Naive B cell (primary cell): ENCODE data around the gene EDARADD. TPM values are rescaled to one million over a fixed set of nuclear protein-coding genes. Genes with fewer than 3 reads are reported as not detected.

Experiments
- ATAC-seq, 2 donors: fragments of 150-1000 bp; cut with Tn5 transposase; 2 replicates each; pipeline ENCODE4 v1.10.0; 2021; ENCODE audit warnings: low read depth in 2 of 2, mild to moderate bottlenecking in 2 of 2, moderate library complexity in 2 of 2
- DNase-seq: peaks from one replicate; pipeline ENCODE4 v3.0.0; 2022
- H3K27ac Mint-ChIP-seq, 6 donors: one replicate each; pipeline ENCODE4 v1.8.0; 2020 to 2022; ENCODE audit warnings: mild to moderate bottlenecking in 6 of 6, mixed read lengths in 6 of 6, moderate library complexity in 5 of 6, inconsistent platforms in 2 of 6
- H3K27me3 Mint-ChIP-seq, 3 donors: one replicate each; pipeline ENCODE4 v1.8.0; 2021 to 2022; ENCODE audit warnings: mixed read lengths in 3 of 3, mild to moderate bottlenecking in 1 of 3
- H3K36me3 Mint-ChIP-seq, 2 donors: one replicate each; pipeline ENCODE4 v1.8.0; 2020 to 2022; ENCODE audit warnings: mixed read lengths in 2 of 2, inconsistent platforms in 1 of 2, mild to moderate bottlenecking in 1 of 2
- H3K4me1 Mint-ChIP-seq, 3 donors: one replicate each; pipeline ENCODE4 v1.8.0; 2020 to 2022; ENCODE audit warnings: mixed read lengths in 3 of 3, inconsistent platforms in 1 of 3, mild to moderate bottlenecking in 1 of 3, moderate library complexity in 1 of 3
- H3K4me3 Mint-ChIP-seq, 8 donors: one replicate each; pipeline ENCODE4 v1.8.0; 2020 to 2022; ENCODE audit warnings: mild to moderate bottlenecking in 8 of 8, mixed read lengths in 8 of 8, moderate library complexity in 8 of 8, inconsistent platforms in 2 of 8
- H3K9me3 Mint-ChIP-seq, 7 donors: one replicate each; pipeline ENCODE4 v1.8.0; 2020 to 2022; ENCODE audit warnings: mixed read lengths in 7 of 7, mild to moderate bottlenecking in 5 of 7, inconsistent platforms in 2 of 7, moderate library complexity in 1 of 7
- polyA plus RNA-seq, 6 donors: library from polyadenylated mRNA; unstranded; fragments of 300-500 nt; fragmentation: Illumina TruSeq; gene quantifications; one replicate each; pipeline ENCODE4 v1.2.3, GENCODE V29; 2021; ENCODE audit warnings: low read depth in 6 of 6

Gene EDARADD
- polyA plus RNA-seq, 6 donors from 2014 or later, result not detected

GRCh38 chr1:236422517-236422876, 28.4 kb downstream of the EDARADD start:
- Mint-ChIP-seq H3K36me3 (no peaks in the 10 kb centered on the region), H3K27ac (peak overlapping the region in 1 of 6 donors; percentile 82), H3K4me1 (peaks cover 7 to 17% (median 8%) of the 10 kb centered on the region in 3 donors), H3K4me3 (no peak overlapping the region), H3K9me3 (peaks cover 0 to 2% (median 0%) of the 10 kb centered on the region in 7 donors), H3K27me3 (peaks cover 0 to 3% (median 0%) of the 10 kb centered on the region in 3 donors)
- DNase-seq, result no peak
- no peak for ATAC-seq

GRCh38 chr1:236425031-236425663, 31.1 kb downstream of the EDARADD start:
- Mint-ChIP-seq H3K27ac (peak overlapping the region in 4 of 6 donors; percentile 20 to 70 (median 40)), H3K4me3 (peak overlapping the region in 5 of 8 donors; percentile 15 to 71 (median 54)), H3K9me3 (peaks cover 0 to 5% (median 0%) of the 10 kb centered on the region in 7 donors), H3K4me1 (peaks cover 7 to 17% (median 8%) of the 10 kb centered on the region in 3 donors), H3K27me3 (no peaks in the 10 kb centered on the region), H3K36me3 (no peaks in the 10 kb centered on the region)
- ATAC-seq (peak; percentile 86 to 95), DNase-seq (peak; percentile 22)

GRCh38 chr1:236426215-236426614, 32.1 kb downstream of the EDARADD start:
- no peaks in the 10 kb centered on the region for H3K36me3 Mint-ChIP-seq
- H3K9me3 Mint-ChIP-seq, result peaks cover 0 to 5% (median 0%) of the 10 kb centered on the region in 7 donors
- ATAC-seq (no peak), DNase-seq (no peak)
- peaks cover 7 to 17% (median 8%) of the 10 kb centered on the region in 3 donors for H3K4me1 Mint-ChIP-seq
- H3K27ac Mint-ChIP-seq, result peak overlapping the region in 3 of 6 donors; percentile 50 to 64 (median 51)
- no peaks in the 10 kb centered on the region for H3K27me3 Mint-ChIP-seq
- H3K4me3 Mint-ChIP-seq, result no peak overlapping the region

- peaks cover 0 to 5% (median 0%) of the 10 kb centered on the region in 7 donors for H3K9me3 Mint-ChIP-seq
- no peaks in the 10 kb centered on the region for H3K27me3 Mint-ChIP-seq
- H3K27ac Mint-ChIP-seq, result no peak overlapping the region
- ATAC-seq, result no peak
- no peak overlapping the region for H3K4me3 Mint-ChIP-seq
- H3K36me3 Mint-ChIP-seq, result no peaks in the 10 kb centered on the region
- peaks cover 7 to 12% (median 8%) of the 10 kb centered on the region in 3 donors for H3K4me1 Mint-ChIP-seq
- DNase-seq, result no peak
Measured at GRCh38 chr1:236429715-236430274, 35.7 kb downstream of the EDARADD start.

GRCh38 chr1:236433819-236434315, 39.8 kb downstream of the EDARADD start:
- Mint-ChIP-seq H3K36me3 (no peaks in the 10 kb centered on the region), H3K4me1 (no peaks in the 10 kb centered on the region), H3K4me3 (no peak overlapping the region), H3K9me3 (peaks cover 0 to 5% (median 0%) of the 10 kb centered on the region in 7 donors), H3K27ac (no peak overlapping the region), H3K27me3 (peaks cover 0 to 1% (median 0%) of the 10 kb centered on the region in 3 donors)
- DNase-seq, result no peak
- ATAC-seq, result no peak

GRCh38 chr1:236438614-236439013, 44.5 kb downstream of the EDARADD start:
- H3K9me3 Mint-ChIP-seq, result no peaks in the 10 kb centered on the region
- ATAC-seq, result no peak
- H3K27ac Mint-ChIP-seq, result no peak overlapping the region
- H3K4me1 Mint-ChIP-seq, result no peaks in the 10 kb centered on the region
- no peaks in the 10 kb centered on the region for H3K36me3 Mint-ChIP-seq
- no peak for DNase-seq
- H3K27me3 Mint-ChIP-seq, result peaks cover 0 to 5% (median 0%) of the 10 kb centered on the region in 3 donors
- no peak overlapping the region for H3K4me3 Mint-ChIP-seq

- Mint-ChIP-seq H3K4me1 (no peaks in the 10 kb centered on the region), H3K36me3 (no peaks in the 10 kb centered on the region), H3K4me3 (no peak overlapping the region), H3K27ac (no peak overlapping the region), H3K9me3 (peaks cover 0 to 8% (median under 1%) of the 10 kb centered on the region in 7 donors), H3K27me3 (peaks cover 0 to 5% (median 0%) of the 10 kb centered on the region in 3 donors)
- ATAC-seq (no peak), DNase-seq (no peak)
Measured at GRCh38 chr1:236440373-236440772, 46.3 kb downstream of the EDARADD start.

GRCh38 chr1:236450779-236451178, 56.7 kb downstream of the EDARADD start:
- peaks cover 0 to 17% (median 0%) of the 10 kb centered on the region in 3 donors for H3K27me3 Mint-ChIP-seq
- peak overlapping the region in 1 of 6 donors; percentile 68 for H3K27ac Mint-ChIP-seq
- ATAC-seq (no peak), DNase-seq (no peak)
- no peaks in the 10 kb centered on the region for H3K36me3 Mint-ChIP-seq
- H3K9me3 Mint-ChIP-seq, result peaks cover 0 to 1% (median 0%) of the 10 kb centered on the region in 7 donors
- no peaks in the 10 kb centered on the region for H3K4me1 Mint-ChIP-seq
- H3K4me3 Mint-ChIP-seq, result no peak overlapping the region

- ATAC-seq (no peak), DNase-seq (no peak)
- H3K27me3 Mint-ChIP-seq, result peaks cover 4 to 27% (median 6%) of the 10 kb centered on the region in 3 donors
- no peaks in the 10 kb centered on the region for H3K4me1 Mint-ChIP-seq
- H3K27ac Mint-ChIP-seq, result peak overlapping the region in 1 of 6 donors; percentile 20
- no peaks in the 10 kb centered on the region for H3K36me3 Mint-ChIP-seq
- no peaks in the 10 kb centered on the region for H3K9me3 Mint-ChIP-seq
- H3K4me3 Mint-ChIP-seq, result no peak overlapping the region
Measured at GRCh38 chr1:236451796-236452373, 57.8 kb downstream of the EDARADD start.

- Mint-ChIP-seq H3K27me3 (peaks cover 16 to 44% (median 17%) of the 10 kb centered on the region in 3 donors), H3K27ac (peak overlapping the region in 1 of 6 donors; percentile 76), H3K4me1 (no peaks in the 10 kb centered on the region), H3K9me3 (no peaks in the 10 kb centered on the region), H3K36me3 (no peaks in the 10 kb centered on the region), H3K4me3 (no peak overlapping the region)
- no peak for DNase-seq
- ATAC-seq, result no peak
Measured at GRCh38 chr1:236455243-236455642, 61.2 kb downstream of the EDARADD start.

- Mint-ChIP-seq H3K4me3 (no peak overlapping the region), H3K9me3 (no peaks in the 10 kb centered on the region), H3K27ac (no peak overlapping the region), H3K27me3 (peaks cover 32 to 50% (median 34%) of the 10 kb centered on the region in 3 donors), H3K36me3 (no peaks in the 10 kb centered on the region), H3K4me1 (no peaks in the 10 kb centered on the region)
- no peak for ATAC-seq
- no peak for DNase-seq
Measured at GRCh38 chr1:236457775-236458174, 63.7 kb downstream of the EDARADD start.

- peaks cover 0 to 2% (median 0%) of the 10 kb centered on the region in 3 donors for H3K4me1 Mint-ChIP-seq
- no peak overlapping the region for H3K27ac Mint-ChIP-seq
- H3K36me3 Mint-ChIP-seq, result no peaks in the 10 kb centered on the region
- no peaks in the 10 kb centered on the region for H3K9me3 Mint-ChIP-seq
- H3K4me3 Mint-ChIP-seq, result no peak overlapping the region
- DNase-seq (no peak), ATAC-seq (no peak)
- H3K27me3 Mint-ChIP-seq, result peaks cover 32 to 58% (median 43%) of the 10 kb centered on the region in 3 donors
Measured at GRCh38 chr1:236458996-236459395, 64.9 kb downstream of the EDARADD start.

- no peak overlapping the region for H3K4me3 Mint-ChIP-seq
- H3K4me1 Mint-ChIP-seq, result peaks cover 7% of the 10 kb centered on the region in 3 donors
- peaks cover 0 to 2% (median 0%) of the 10 kb centered on the region in 7 donors for H3K9me3 Mint-ChIP-seq
- no peak for DNase-seq
- no peak overlapping the region for H3K27ac Mint-ChIP-seq
- no peak for ATAC-seq
- H3K36me3 Mint-ChIP-seq, result no peaks in the 10 kb centered on the region
- peaks cover 39 to 67% (median 50%) of the 10 kb centered on the region in 3 donors for H3K27me3 Mint-ChIP-seq
Measured at GRCh38 chr1:236460103-236460502, 66.0 kb downstream of the EDARADD start.
